Measurements from ENCODE around the gene TPD52L1.
A peak's percentile ranks its signal among the peaks of the same experiment; 100 is the strongest.

Gene TPD52L1

GRCh38 chr6:125142618-125143017 lies 11.0 kb upstream of the TPD52L1 start:
- no peak for TF ChIP-seq CTCF (conservative IDR thresholded peaks at IDR 0.05)

GRCh38 chr6:125144822-125145221 lies 8.8 kb upstream of the TPD52L1 start:
- TF ChIP-seq CTCF (conservative IDR thresholded peaks at IDR 0.05) = no peak

More at GRCh38 chr6:125142618-125143017, 11.0 kb upstream of the TPD52L1 start:
- H3K27ac ChIP-seq = peak overlapping the region; percentile 78

GRCh38 chr6:125149256-125150144 lies 4.1 kb upstream of the TPD52L1 start:
- TF ChIP-seq CTCF (conservative IDR thresholded peaks at IDR 0.05) = no peak
- no peak overlapping the region for H3K27ac ChIP-seq

More at GRCh38 chr6:125144822-125145221, 8.8 kb upstream of the TPD52L1 start:
- H3K27ac ChIP-seq = no peak overlapping the region

- no peak overlapping the region for H3K27ac ChIP-seq
- TF ChIP-seq CTCF (conservative IDR thresholded peaks at IDR 0.05) = no peak
Observed at GRCh38 chr6:125151700-125152099, 1.9 kb upstream of the TPD52L1 start.

- peak overlapping the region; percentile 87 for H3K27ac ChIP-seq
- TF ChIP-seq CTCF (conservative IDR thresholded peaks at IDR 0.05) = no peak
Observed at GRCh38 chr6:125154118-125154760, 666 bp downstream of the TPD52L1 start.

- peak overlapping the region; percentile 87 for H3K27ac ChIP-seq
- peak; percentile 76 for TF ChIP-seq CTCF (conservative IDR thresholded peaks at IDR 0.05)
Observed at GRCh38 chr6:125154761-125155135, 1.2 kb downstream of the TPD52L1 start.

GRCh38 chr6:125155344-125155743 lies 1.8 kb downstream of the TPD52L1 start:
- H3K27ac ChIP-seq = peak overlapping the region; percentile 87
- no peak for TF ChIP-seq CTCF (conservative IDR thresholded peaks at IDR 0.05)
